Hepatocyte (in vitro differentiated cells): ENCODE data around the gene MOB3B.

ENCODE experiments used
- CTCF ChIP-seq: fragments of 200-600 bp; sonication (generic); IDR thresholded peaks from 2 replicates; pipeline ENCODE4 v1.5.1; 2016; ENCODE audit warnings: antibody characterized with exemption, mild to moderate bottlenecking; ENCODE audit not compliant: poor library complexity
- EZH2 ChIP-seq: fragments of 200-600 bp; sonication (generic); IDR thresholded peaks from 2 replicates; pipeline ENCODE4 v1.6.1; 2016; ENCODE audit warnings: antibody characterized with exemption, mild to moderate bottlenecking, borderline replicate concordance

GRCh38 chr9:27368316-27368985, 161.2 kb downstream of the MOB3B start:
- TF ChIP-seq CTCF (no peak), EZH2 (no peak)
